ENCODE results near the gene NDN.

DNA sequence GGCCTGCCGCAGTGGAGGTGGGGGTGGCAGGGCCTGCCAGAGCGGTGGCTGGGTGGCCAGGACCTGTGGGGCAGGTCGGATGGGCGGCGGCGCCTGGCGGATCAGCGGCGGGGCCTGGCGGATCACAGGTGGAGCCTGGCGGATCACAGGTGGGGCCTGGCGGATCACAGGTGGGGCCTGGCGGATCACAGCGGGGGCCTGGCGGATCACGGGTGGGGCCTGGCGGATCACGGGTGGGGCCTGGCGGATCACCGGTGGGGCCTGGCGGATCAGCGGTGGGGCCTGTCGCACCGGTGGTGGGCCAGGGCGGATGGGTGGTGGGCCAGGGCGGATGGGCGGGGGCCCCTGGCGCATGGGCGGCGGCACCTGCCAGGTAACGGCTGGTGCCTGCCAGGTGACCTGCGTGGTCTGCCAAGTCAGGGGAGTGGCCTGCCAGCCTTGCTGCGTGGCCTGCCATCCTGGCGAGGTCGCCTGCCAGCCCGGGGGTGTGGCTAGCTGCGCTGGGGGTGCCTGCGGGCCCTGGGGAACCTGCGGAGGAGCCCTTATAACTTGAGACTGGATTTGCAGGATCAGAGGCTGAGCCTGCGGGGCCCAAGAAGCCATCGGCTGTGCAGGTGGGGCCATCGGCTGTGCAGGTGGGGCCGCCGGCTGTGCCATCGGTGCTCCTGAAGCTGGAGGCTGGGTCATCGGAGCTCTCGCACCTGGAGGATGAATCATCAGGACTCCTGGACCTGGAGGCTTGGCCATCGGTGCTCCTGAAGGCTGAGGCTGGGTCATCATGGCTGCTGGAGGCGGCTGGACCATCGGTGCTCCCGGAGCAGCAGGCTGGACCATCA, 40.7 kb downstream of the NDN start:
- TF ChIP-seq, protein P1, sequence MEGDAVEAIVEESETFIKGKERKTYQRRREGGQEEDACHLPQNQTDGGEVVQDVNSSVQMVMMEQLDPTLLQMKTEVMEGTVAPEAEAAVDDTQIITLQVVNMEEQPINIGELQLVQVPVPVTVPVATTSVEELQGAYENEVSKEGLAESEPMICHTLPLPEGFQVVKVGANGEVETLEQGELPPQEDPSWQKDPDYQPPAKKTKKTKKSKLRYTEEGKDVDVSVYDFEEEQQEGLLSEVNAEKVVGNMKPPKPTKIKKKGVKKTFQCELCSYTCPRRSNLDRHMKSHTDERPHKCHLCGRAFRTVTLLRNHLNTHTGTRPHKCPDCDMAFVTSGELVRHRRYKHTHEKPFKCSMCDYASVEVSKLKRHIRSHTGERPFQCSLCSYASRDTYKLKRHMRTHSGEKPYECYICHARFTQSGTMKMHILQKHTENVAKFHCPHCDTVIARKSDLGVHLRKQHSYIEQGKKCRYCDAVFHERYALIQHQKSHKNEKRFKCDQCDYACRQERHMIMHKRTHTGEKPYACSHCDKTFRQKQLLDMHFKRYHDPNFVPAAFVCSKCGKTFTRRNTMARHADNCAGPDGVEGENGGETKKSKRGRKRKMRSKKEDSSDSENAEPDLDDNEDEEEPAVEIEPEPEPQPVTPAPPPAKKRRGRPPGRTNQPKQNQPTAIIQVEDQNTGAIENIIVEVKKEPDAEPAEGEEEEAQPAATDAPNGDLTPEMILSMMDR (IDR thresholded peaks at IDR 0.05), result no peak
- no peak for TF ChIP-seq POLR2A (IDR thresholded peaks at IDR 0.05)

Measured in thyroid gland (tissue), 4 donors.